Ishikawa (cell line): Measurements from ENCODE around the gene FAM234B.

Experiments
- CEBPB ChIP-seq: IDR thresholded peaks from 2 replicates; pipeline ENCODE4 v1.6.1; 2012
- EP300 ChIP-seq: IDR thresholded peaks from 2 replicates; pipeline ENCODE4 v1.6.1; 2012; ENCODE audit warnings: borderline replicate concordance
- FOXM1 ChIP-seq: IDR thresholded peaks from 2 replicates; pipeline ENCODE4 v1.6.1; 2012; ENCODE audit warnings: low read depth, borderline replicate concordance
- MAX ChIP-seq: IDR thresholded peaks from 2 replicates; pipeline ENCODE4 v1.6.1; 2012
- NFIC ChIP-seq: IDR thresholded peaks from 2 replicates; pipeline ENCODE4 v1.6.1; 2012
- RAD21 ChIP-seq: IDR thresholded peaks from 2 replicates; pipeline ENCODE4 v1.6.1; 2012; ENCODE audit warnings: low read depth
- REST ChIP-seq: IDR thresholded peaks from 2 replicates; pipeline ENCODE4 v1.6.1; 2012; ENCODE audit warnings: low read depth, mild to moderate bottlenecking
- TAF1 ChIP-seq: IDR thresholded peaks from 2 replicates; pipeline ENCODE4 v1.6.1; 2012; ENCODE audit warnings: low read depth, mild to moderate bottlenecking
- TEAD4 ChIP-seq: IDR thresholded peaks from 2 replicates; pipeline ENCODE4 v1.6.1; 2012
- USF1 ChIP-seq: IDR thresholded peaks from 2 replicates; pipeline ENCODE4 v1.6.1; 2012
- YY1 ChIP-seq: IDR thresholded peaks from 2 replicates; pipeline ENCODE4 v1.6.1; 2012; ENCODE audit warnings: low read depth
- ZBTB7A ChIP-seq: IDR thresholded peaks from 2 replicates; pipeline ENCODE4 v1.6.1; 2012; ENCODE audit warnings: low read depth

GRCh38 chr12:13130981-13131380, 86.8 kb downstream of the FAM234B start:
- no peak for TF ChIP-seq YY1
- TF ChIP-seq CEBPB = no peak
- no peak for TF ChIP-seq TAF1
- TF ChIP-seq RAD21 = no peak
- no peak for TF ChIP-seq MAX
- TF ChIP-seq FOXM1 = no peak
- no peak for TF ChIP-seq EP300
- TF ChIP-seq TEAD4 = no peak
- TF ChIP-seq USF1 = no peak
- no peak for TF ChIP-seq REST
- no peak for TF ChIP-seq ZBTB7A
- no peak for TF ChIP-seq NFIC
